ENCODE data around the gene TENT5C.

TENT5C gene

DNA sequence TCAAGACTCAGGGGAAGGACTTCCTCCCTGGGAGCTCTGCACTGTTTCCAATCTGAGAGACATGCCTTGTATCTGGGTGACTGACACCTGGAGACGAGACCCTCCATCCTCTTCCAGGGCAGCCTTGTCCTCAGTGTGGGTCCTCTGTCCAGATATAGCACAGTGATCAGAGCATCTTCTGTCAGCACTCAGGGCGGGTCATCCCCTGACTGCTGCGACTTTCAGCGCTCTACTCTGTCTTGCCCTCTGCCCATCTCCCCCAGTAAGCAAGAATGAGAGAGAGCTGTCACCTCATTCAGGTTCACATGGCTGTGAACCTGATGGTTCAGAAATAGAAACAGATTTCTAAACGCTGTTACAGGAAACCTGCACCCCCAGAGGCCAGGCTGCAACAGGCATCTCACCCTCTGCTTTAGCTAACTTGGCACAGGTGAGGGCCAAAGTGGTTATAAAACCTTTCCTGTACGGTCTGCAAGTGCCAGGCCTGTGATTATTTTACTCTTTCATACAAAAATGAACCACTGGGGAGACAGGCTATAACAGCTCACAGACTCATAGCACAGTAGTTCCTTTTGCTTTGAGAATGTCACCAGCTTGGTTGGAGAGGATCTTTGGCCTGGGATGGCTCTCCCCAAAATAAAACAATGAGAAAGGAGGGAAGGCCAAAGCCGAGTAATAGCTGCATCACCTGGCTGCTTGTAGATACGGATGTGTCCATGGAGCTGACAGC is 11.4 kb upstream of the TENT5C start:
- DNase-seq: no peak

DNA sequence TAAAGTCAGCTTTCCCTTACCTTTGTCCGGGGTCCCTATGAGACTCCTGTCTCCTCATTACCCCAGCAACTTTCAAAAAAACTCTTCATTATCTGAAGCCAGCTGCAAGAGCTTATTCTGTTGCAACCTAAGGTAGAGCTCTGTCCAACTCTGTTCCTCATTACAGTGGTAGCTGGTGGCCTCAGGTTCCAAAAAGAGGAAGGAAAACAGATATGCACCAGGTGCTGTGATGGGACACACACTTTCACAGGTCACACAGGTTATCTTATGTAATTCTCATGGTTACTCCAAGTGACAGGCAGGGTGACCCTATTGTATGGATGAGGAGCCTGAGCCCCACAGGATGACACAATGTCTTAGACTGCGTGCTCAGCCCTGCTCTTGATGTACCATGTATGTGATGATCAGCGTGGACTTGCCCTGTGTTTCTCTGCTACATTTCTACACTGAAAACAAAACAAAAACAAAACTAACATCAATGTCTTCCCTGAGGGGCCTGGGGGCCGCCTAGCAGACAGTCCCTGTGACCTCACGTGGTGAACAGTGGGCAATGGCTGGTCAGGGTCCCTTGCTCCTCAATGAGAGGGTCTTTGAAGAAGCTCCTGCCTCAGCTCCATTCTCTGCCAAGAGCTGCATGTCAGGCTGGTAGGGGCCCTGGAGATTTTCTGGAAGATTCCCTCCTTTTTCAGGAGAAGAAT is 9.7 kb upstream of the TENT5C start:
- DNase-seq: no peak

DNA sequence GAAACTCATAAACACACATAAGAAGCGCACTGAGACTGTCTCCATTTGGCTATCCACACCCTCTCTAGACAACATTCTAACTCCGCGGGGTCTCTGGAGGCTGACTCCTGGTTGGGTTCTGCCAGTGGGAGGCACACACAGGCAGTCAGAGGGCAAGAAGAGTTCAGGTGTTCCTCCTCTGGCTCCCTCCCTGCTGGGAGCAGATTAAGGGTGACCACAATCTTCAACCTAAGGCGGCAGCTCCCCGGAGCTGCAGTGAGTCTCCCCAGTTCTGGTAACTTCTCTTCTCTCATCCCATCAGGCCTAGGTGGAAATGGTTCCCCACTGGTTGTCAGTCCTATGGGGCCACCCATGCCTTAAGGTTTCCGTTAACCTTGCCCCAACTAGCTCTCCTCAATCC is 7.4 kb upstream of the TENT5C start:
- no peak for DNase-seq

DNA sequence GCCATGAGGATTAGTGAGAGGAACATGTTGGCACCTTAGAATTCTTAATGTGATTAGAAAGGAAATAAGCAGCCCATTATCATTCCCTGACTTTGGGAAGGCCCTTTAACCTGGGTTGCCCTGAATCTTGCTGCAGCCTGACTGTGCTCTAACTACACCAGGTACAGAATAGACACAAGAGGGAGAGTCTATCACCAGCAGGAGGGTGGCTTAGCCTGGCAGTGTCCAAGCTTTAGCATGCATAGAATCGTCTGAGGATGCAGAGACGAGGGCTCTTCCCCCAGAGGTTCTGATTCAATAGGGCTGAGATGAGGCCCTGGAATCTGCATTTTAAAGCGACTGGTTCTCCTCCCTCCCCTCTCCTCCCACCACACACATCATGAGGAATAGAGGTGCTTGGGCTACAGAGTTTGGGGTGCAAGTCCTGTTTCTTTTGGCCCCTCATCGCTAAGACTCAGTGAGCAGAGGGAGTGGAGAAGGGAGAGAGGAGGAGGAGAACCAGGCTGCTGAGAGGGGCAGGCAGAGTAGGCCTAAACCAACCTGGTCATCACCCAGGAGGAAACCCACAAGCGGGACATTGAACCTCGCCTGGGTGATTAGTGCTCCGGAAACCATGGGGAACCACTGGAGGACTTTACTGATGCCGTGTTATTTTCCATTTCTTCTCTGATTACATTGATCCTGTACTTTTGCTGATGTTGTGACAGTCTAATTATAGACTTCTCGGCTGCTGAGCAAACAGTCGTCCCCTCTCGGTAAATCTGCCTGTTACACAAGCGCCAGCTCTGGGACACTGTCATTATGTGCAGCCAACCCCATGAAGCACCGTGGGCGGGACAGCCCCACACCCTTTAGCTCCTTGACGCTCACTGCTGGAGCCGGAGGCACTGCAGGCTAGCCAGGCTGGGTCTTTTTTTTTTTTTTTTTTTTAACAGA is 6.3 kb upstream of the TENT5C start:
- DNase-seq: no peak

DNA sequence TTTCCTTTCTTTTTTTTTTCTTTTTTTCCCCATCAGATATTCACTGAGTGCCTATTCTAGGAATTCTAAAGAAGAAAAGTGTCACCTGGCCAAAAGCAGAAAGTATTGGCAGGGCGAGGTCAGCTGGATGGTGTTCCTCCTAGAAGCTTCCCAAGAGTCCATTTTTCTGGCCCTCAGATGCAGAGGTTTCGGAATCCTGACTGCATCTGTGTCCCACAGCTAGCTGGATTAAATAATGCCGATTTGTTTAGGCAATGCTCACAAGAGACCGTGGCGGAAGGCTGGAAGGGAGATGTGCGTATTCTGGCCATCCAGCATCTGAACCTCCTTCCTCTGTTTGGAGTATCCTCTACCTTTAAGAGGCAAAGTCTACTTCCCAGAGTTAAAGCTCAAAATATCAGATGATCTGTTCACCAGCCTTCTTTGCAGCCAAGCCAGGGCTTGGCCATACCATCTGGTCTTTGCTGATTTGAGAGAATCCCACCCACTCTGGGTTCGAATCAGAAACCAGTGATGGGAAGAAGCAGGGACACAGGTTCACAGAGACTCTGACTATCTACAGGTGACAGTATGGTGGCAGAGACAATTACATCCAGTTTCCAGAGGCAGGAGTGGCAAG is 5.4 kb upstream of the TENT5C start:
- no peak for DNase-seq

DNA sequence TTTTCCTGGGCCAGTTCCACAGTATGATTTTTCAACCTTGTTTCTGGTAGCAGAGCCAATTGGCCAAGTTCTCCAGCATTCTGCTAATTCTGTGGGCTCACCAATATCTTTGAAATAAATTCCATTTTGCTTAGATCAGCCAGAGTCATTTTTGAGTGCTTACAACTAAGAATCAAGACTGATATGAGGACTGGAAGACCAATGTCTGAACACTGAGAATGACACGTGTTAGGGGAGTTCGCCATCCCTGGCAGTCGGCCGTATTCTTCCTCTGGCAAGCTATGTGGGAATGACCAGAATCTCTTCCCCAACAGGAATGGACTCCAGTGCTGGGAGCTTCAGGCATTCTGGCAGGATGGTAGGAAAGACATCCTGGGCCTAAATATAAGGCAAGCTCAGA is 4.9 kb upstream of the TENT5C start:
- no peak for DNase-seq

DNA sequence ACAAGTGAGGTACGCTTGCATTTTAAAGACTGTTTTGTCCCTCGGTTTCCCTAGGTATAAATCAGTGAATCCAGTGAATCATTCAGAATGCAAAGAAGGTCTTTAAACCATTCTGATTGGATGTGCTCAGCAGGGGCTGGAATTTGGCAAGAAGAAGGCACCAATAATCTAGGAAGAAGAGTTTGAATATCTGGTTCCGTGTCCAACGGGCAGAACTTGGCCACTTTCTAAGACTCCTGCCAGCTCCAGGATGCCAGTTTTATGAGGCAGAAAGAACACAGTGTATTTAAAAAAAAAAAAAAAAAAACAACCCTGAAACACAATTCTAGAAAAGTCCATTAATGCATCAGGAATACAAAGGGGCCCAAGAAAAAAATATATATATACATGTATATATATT is 3.0 kb upstream of the TENT5C start:
- DNase-seq: no peak

DNA sequence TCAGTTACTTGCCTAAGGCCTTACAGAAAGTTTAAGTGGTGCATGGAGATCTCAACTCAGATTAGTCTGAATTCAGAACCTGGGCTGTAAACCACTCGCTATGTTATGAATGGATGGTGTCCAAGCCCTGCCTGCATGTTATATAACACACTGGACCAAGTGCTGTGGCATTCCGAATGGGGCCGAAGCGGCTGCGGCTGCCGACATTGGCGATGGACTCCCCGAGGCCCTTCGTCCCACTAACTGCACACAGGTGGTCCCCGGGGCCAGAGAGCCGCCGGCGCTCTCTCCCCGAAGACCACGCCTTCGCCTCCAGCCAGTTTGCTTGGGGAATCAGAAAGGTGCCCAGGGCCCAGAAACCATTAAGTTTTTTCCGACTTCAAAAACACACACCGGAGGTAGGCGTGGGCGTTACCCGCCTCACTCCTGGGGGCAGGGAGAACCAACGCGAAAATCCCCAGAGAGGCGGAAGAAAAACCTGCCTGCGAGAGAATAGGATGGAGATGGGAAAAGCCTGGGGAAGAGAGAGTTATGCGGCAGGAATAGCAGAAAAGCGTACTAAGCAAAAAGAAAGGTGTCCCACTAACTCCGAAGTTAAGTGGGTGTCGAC is 579 bp upstream of the TENT5C start:
- no peak for DNase-seq

DNA sequence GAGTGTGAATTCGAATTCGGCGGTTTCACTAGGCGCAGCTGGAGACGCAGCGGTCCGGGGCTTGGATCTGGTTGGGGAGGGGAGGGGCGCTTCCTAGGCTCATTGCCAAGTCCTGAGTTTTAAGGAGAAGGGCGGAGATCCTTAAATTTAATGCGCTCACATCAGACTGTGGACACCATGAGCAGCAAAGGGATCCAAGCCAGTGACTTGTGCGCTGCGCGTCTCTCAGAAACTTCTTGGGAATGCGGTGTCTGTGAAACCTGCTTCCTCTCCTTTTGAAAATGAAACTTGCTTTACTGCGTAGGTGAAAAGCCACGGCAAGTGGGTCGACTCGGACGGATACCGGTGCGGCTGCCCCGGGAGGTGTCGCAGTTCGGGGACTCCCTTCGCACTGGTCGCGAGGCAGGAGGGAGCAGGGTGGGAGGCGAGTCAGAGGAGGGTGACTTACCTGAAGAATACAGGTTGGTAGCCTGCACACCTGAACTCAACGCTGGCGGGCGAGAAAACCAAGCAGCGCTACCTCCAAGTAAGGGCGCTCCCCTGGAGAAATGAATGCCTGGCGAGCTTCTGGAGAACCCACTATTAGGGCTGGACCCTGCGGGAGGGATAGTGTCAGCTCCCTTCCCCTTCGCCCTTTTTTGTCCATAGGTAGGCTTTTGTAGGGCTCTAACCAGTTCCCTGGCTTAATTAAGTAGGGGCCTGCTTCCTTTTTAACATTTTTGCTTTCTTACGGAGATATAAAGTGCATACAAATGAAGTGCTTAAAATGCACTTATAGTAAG is 992 bp downstream of the TENT5C start:
- DNase-seq: no peak

DNA sequence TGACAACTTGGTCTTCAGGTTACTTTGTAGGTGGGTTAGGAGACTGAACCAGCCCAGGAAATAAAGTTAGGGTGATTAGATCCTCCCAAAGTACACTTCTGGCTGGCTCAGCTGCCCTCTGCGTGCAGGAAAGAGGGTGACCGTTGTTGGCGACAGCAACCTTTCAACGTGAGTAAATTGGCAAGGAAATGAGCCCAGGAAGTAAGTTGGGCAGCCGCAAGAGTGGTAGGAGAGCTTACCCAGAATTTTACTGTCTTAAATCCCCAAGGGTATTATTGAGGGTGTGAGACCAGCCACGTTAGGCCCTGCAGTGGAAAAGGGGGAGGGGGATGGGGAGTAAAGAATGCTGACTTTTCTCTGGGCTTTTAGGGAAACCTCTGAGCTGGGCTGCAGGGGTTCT is 1.6 kb downstream of the TENT5C start:
- DNase-seq: no peak

DNA sequence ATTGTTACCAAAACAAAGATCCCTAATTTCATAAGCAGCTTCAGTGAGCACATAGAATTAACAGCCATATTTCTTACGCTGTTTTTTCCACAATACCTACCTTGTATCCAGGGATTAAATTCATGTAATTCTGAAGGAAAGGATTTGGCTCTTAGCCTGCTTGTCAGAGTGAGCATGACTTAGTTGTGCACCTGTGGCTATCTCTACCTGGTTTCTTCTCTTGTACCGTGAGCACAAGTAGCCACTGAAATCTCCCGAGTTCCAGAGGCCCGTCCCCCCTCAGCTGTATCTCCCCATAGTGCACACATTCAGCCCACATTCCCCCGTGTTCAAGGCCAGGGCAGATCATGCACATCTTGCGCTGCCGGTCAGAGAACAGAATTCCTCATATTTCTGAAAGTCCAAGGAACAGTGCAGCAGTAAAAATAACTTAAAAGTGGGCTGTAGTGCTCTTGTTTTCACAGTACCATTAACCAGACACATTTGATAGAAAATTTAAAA is 2.3 kb downstream of the TENT5C start:
- DNase-seq: no peak

DNA sequence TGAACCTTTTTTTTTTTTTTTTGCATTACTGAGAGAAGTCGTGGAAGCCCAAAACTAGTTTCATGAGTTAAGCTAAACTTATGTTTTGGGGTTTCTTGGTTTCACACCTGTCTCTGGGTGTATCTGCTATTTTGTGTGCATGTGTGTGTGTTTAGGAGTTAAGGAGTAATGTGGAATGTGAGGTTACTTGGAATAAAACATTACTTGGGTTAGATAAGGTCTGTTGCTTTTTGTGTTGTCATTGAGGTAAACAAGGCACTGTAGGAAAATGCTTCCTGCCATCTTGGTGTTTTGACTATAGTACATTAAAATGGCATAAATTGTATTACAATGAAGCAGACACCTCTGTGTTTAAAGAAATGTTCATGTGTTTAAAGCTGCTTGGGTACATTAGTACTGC is 2.9 kb downstream of the TENT5C start:
- no peak for DNase-seq

DNA sequence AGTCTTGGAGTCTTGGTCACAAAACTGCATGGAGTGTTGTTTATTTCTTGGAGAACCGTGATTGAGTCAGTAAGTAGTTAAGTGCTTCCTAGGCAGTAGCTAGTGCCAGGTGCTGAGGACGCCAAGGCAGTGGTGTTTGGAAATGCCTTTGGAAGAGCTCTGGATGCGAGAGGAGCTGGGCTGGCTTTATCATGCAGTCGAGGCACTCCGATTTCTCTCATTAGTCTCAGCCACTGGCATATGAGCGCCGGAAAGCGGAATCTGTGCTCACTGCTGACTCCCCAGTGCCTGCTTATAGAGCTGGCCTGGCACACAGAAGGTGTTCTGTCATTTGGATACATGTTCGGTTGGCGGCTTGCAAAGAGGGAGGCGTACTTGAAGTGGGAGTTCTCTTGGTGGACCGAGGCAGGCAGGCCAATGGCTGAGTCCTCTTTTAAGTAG is 3.6 kb downstream of the TENT5C start:
- DNase-seq: no peak

DNA sequence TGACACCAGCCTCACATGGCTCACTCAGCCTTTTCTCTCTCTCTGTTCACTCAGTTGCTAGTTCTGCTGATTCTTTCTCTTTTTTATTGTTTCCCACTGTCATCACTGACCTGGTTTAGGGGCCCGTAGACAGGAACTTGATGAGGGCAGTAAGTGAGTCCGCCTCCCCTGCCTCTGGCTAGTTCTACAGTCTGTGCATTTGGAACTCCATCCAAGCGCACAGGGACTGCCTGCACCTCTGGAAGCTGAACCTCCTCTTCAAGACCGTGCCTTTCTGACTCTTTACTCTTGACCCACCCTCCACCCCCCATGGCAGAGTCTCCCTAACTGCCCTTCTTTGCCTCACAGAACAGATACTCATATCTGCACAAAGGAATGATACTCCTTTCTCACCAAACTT is 4.2 kb downstream of the TENT5C start:
- DNase-seq: no peak

DNA sequence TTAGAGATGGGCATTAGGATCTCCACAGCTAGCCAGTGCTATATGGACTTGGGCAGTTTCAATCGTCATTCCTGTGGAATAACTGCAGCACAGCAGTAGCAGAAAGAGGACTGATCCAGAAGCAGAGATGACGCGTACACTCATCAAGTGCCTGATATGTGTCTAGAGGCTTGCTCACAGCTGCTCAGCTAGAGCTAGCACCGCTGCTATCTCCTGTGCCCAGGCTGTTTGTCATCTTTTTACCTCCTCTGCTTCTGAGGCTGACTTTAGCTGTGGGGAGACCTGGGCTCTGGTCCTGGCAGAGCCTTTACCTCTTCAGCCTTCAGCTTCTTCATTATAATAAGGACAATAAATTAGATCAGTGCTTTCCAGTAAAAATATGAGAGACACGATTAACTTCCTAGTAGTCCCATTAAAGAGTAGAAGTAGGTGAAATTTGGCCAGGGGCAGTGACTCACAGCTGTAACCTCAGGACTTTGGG is 5.3 kb downstream of the TENT5C start:
- no peak for DNase-seq

DNA sequence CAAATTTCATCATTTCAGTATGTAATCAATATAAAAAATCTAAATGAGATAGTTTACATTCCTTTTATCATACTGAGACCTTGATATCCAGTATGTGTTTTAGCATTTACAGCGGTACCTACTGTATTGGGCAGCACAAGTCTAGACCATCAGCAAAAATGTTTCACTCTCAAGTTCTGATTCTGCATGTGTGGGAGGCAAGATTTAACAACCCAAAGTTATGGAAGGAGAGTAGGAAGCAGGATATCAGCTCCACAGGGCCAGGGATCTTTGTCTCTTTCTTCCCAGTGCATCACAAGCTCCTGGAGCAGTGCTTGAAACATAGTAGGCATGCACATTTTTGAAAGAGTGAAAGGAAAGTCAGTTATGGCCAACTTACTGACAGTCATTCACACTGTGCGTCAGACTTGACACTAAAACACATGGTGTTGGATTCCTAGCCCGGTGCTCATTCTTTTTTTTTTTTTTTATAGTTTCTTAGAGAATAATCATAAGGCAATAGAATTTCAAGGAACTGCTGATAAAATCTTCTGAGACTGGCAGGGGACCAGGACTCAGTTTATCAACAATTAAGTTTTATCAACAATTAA is 6.1 kb downstream of the TENT5C start:
- DNase-seq: no peak

DNA sequence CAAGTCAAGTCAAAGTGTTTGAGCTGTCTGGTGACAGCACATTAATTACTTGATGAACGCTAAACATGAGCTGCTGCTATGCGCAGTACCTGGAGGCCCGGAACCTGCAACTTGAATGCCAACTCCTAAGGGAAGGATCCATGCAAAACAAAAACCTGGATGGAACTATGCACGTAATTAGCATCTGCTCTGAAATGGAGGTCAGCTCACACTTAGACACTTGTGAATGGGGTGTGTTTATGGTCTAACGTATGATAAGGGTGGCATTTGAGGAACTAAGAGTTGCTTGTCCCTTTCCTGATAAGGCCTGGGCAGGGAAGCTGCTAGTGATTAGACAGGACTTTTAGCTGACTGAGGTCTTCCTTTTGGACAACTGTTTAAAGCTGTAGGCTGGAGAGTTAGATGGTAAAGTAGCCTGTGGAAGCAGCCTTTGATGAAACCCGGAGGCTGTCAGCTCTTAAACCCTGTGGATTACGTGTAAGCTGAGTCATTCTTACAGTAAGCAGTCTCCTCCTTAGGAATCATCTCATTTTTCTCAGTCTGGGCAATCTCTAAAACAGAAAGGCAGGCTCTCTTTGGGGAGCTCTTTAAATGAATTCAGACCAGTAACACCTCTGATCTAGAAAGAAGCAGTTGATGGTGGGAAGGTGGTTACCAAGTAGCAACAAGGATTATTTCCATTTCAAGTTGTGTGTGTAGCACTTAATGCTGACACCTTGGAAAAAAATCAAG is 6.8 kb downstream of the TENT5C start:
- no peak for DNase-seq

DNA sequence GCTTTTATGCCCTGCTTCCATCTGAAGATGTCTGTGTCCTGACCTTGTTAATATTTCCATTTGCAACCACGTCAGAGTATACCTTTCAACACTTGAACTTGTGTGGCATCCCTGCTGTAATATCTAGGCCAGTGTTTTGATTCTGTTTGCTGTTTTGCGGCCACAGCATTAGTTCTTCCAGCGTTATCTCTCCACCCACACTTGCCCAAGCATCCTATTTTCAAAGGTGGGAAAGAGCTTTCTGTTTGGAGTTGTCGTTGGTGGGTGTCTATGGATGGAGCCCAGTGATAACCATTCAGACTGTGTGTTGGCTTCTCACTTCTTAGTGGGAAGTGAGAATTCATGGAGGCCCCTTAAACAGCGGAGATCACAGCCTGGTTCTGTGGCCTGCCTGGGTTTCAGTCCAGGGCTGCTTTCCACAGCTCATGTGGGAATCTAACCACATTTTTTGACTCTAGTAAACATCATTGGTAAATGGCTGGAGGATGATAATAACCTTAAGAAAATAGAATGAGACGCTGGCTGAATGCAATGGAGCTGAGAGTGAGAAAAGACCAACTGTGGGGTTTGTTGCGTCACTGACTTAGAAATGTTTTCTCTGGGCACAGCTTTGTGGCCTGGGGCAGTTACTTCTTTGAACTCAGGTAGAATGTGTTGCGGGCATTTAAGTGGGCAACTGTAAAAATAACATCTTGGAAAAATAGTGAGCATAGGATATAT is 7.6 kb downstream of the TENT5C start:
- no peak for DNase-seq

DNA sequence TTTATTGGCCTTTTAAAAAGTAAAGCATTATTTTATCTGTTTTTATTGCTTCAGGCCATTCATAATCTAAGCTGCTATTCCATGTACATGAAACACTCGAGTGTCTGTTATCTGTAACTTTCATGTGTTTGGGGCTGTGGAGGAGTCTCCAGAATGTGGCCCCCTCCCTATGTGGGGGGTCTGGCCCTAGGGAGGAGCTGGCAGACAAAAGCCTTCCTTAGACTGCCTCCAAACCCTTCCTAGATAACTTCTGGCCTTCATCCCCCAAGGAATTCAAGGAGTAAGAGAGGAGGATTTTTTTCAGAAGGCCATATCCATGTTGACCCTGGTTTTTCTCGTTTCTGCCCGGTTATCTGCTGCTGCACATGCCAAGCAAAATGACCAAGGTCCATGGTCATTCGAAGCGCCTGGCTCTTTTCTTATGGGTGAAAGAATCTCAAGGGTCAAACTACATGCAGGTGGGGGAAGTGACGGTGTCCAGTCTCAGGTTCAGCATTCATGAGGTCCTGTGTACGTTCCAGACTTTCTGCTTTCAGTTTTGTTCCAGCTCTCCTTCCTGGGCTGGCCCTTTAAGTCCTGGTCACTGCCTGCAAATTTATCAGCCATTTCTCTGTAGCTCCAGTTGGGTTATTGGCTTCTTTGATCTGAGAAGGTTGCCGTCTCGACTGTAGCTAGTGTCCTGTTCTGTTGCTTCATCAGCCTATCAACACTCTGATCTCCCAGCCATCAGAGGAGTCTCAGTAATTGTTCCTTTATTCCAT is 8.3 kb downstream of the TENT5C start:
- no peak for DNase-seq

All from NCI-H748 treated with DMSO at 0.1 percent for 48 hours (cell line).